GM19324 (cell line): ENCODE results near the gene CRYBB2.
"Not testable (repeated sequence)": the region's sequence is repeated elsewhere in the genome, so short reads cannot be mapped to it uniquely, and the experiment has no call there.

Experiments used
- ATAC-seq: cut with Tn5 transposase; IDR thresholded peaks from one replicate; pipeline ENCODE4 v1.9.1; 2021; ENCODE audit warnings: mild to moderate bottlenecking, moderate library complexity; ENCODE audit not compliant: unreplicated experiment, low FRiP score

The CRYBB2 gene

DNA sequence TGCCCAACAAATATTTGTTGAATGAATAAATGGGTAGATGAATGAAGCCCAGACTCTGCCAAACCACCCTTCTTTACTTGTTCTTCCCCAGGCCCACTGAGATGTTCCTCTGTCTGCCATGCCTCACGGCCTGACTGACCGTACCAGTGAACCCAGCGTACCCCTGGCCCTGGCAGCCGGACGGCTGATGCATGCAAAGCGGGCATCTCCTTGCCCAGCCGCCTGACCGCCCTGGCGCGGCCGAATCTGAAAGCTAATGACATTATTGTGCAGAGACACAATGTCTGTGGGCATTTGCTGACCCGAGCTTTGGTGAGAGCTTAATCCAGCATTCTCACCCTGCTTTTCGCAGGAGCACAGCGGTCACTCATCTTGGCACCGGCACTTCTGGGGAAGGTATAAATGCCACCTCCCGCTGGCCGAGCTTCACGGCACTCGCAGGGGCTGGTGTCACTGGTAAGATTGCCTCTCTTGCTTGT is at the start of gene CRYBB2:
Gene CRYBB2 (plus strand): TSS at position 429 of the 479 bp plus-strand sequence. CDS start 1,791 bp downstream, outside the sequence.
- ATAC-seq, result no peak

DNA sequence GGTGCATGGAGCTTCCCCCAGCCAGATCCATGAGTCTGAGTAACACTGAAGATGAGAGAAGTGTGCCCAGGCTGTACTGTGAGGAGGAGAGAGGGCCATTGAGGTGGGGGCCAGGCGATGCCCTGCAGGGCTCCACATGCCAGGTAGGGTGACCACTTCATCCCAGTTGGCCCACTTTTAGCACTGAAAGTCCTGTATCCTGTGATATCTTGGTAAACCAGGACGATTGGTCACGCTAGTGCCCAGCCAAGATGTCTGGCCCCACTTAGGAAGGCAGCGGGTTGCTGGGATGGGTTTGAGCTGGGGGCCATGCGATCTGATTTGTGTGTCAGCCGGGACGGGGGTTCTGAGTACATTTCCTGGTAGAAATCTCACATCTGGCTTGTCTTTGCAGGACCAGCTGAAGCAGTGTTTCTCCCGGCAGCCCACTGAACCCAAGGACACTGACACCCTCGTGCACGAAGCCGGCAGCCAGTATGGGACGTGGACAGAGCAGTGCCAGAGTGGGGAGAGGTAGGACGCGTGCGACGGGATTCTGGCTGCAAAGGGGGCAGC is 48.9 kb upstream of the CRYBB2 start:
- no peak for ATAC-seq

- ATAC-seq, result no peak
Measured at GRCh38 chr22:25172153-25172552, 47.3 kb upstream of the CRYBB2 start.

GRCh38 chr22:25174156-25174887 is 45.1 kb upstream of the CRYBB2 start:
- ATAC-seq, result no peak

DNA sequence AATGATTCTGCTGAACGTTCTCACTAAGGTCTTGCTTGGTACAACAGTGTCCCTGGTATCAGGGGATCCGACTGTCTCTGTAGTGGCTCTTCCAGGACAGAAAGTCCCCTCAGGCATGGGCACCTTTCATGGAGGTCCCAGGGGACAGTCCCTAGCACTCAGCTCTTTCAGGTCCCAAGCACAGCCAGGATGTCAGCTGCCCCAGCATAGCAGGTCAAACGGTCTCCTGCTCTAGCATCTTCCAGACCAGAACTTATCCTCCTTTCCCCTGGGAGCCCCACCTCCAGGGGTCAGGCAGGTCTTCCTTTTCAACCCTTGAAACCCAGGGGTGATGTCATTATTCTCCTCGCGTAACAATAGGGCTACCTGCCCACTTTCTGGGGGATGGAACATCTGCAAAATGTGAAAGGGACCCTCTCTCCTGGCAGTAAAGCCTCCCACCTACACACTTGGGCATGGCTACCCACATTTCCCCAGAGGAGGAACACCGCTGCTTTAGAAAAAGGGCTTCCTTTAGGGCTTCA is 44.5 kb upstream of the CRYBB2 start:
- ATAC-seq, result no peak

DNA sequence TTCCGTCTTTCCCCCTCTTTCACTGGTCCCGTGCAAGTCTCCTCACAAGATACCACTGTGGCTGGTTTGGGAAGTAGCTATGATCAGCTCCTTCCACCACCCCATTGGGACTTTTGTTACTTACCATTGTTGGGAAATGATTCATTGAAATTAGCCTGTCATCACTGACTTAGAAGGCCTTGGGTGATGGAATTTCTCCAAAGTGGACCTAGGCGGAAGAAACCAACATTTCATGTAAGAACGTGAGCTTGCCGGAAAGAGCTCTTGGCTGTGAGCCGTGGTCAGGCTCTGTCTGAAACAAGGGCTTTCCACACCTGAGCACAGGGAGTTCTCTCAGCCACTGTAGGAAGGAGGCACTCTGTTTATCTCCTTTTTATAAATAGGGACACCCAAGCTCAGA is 43.3 kb upstream of the CRYBB2 start:
- no peak for ATAC-seq

DNA sequence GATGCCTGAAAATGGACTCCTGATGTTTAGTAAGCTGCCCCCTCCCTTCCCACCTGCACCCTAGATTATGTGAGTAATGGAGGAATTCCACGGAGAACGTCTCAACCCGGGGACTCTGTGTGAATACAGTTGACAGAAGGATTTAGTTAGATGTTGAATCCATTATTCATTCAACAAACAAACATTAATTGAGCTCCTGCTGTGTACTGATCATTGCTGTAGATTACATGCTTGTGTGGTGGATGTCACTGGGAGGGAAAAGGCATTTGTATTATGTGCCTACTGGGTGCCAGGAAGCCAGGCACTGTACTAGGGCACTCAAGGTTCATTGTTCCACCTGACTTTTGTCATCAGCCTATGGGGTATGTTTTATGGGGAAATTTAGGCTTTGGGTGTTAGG is 42.6 kb upstream of the CRYBB2 start:
- no peak for ATAC-seq

GRCh38 chr22:25177226-25177625 is 42.2 kb upstream of the CRYBB2 start:
- ATAC-seq, result no peak

- ATAC-seq, result no peak
Measured at GRCh38 chr22:25177895-25178294, 41.5 kb upstream of the CRYBB2 start.

- not testable (repeated sequence) for ATAC-seq
Measured at GRCh38 chr22:25178348-25178747, 41.1 kb upstream of the CRYBB2 start.

- not testable (repeated sequence) for ATAC-seq
Measured at GRCh38 chr22:25178869-25179631, 40.4 kb upstream of the CRYBB2 start.

DNA sequence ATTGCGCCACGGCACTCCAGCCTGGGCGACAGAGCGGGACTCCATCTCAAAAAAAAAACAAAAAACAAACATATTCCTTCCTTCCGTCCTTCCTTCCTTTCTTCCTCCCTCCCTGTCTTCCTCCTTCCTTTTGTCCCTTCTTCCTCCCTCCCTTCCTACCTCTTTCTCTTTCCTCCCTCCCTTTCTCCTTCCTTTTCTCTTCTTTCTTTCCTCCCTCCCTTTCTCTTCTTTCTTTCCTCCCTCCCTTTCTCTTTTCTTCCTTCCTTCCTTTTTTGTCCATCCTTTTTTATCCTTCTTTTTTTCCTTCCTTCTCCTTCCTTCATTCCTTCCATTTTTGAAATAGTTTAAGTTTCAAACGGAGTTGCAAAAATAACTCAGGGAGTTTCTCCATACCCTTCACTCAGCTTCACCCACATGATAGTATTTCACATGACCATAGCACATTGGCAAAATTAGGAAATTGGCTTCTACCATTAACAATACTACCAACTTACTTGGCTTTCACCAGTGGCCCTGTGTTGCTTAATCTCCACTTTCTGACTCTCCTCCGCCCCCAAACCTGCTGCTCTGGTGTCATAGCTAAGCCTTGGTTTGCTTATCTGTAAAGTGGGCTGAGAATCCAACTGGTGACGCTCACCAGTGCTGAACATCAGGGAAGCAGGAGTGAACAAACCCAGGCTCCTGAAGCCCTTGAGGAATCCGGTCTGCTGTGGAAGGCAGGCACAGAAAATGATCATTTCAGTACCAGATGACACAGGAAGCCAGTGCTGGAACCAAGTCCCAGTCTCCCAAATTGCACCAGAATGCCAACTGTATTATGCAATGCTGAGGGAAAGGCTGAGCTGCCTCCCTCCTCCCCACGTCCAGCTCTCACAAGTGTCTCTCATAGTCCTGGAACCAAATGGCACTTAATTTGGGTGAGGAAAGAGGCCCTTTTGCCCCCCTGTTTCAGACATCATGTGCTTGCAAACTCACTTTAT is 37.0 kb upstream of the CRYBB2 start:
- no peak for ATAC-seq

GRCh38 chr22:25183949-25184619 is 35.4 kb upstream of the CRYBB2 start:
- no peak for ATAC-seq

GRCh38 chr22:25186140-25186539 is 33.3 kb upstream of the CRYBB2 start:
- no peak for ATAC-seq

- no peak for ATAC-seq
Measured at GRCh38 chr22:25187469-25187868, 32.0 kb upstream of the CRYBB2 start.

DNA sequence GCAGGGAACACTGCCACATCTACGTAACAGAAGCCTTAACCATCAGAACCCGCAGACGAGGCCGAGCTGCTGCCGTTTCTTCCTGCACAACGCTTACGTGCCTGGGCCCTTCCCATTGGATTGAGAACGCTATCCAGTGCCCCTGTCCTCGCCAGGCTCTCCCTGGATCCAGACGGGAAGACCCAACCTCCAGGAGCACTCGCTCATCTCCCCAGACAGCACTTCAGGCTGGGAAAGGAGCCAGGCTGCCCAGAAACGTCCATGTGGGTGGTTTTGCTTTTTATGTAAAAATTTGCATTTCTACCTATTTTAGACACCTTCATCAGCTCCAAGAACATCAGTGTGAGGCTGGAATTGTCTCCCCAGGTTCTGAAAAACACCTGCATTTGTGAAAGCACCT is 27.0 kb upstream of the CRYBB2 start:
- no peak for ATAC-seq

DNA sequence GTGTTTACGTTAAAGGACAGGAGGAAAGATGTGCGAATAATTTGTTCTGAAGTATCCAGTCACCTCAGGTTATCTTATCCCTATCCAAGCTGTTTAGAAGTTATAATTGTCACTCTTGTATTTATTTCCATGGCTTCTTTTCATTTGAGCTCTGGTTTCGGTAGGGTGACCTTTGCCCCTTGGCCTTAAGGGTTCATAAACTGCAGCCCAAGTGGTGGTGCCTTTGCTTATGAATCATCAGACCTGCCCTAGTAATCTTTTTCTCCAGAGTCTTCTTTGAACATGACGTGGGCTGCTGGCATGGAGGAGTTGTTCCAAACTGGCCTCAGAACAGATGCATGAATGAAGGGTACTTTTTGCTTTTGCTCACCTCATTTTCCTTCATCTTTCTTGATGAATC is 26.3 kb upstream of the CRYBB2 start:
- no peak for ATAC-seq

DNA sequence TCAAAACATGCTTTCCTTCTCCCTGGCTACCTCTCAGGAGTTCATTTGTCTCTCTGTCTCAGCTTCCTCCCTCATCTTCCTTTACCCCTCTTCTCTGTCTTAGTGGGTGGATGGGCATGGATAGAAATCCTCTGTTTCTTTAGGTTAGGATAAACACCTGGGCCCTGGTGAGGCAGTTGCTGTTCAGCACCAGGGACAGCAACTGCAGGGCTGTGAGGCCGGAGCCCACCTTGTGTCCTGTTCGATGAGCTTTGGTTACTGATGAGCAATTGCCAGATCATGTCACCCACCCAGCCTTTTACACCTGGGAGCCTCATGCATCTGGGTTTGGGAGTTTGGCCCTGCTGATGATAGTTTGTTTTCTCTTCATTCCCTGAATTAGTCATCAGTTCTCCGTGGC is 25.9 kb upstream of the CRYBB2 start:
- ATAC-seq, result no peak

GRCh38 chr22:25196326-25196725 is 23.1 kb upstream of the CRYBB2 start:
- no peak for ATAC-seq

DNA sequence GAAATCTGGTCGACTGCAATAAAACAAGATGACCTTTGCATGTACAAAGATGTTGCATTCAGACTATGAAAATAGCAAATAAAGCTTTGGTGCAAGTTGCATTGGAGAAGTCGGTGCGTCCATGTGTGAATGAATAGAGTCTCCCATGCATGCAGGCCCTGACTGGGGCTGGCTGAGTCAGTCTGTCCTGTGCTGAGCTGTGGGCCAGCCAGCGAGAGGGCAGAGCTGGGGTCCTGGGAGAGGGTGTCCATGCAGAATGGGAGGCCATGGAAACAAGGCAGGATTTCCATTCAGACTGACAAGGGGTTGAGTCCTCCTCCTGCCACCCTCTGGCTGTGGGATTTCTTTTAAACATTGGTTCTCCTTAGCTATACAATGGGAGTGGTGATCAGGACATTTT is 22.1 kb upstream of the CRYBB2 start:
- no peak for ATAC-seq
